Upper lobe of left lung (tissue), 4 donors: Measurements from ENCODE around the gene MINDY1.

Source experiments
- POLR2A ChIP-seq, 4 donors: fragments of 450-650 bp; IDR thresholded peaks; one replicate each; pipeline ENCODE4 v1.5.1; 2016 to 2017; ENCODE audit warnings: antibody characterized with exemption in 4 of 4, mild to moderate bottlenecking in 2 of 4
- POLR2AphosphoS5 ChIP-seq, 2 donors: sonication (generic); formaldehyde crosslinking; IDR thresholded peaks; one replicate each; pipeline ENCODE4 v1.5.1; 2017; ENCODE audit warnings: antibody characterized with exemption in 2 of 2
- TF ChIP-seq, protein P1 (sequence below), 6 experiments: fragments of 450-650 bp in 4 of 6; fragments of 200-600 bp in 2 of 6; sonication (generic) in 2 of 6; IDR thresholded peaks; one replicate each; pipeline ENCODE4 v1.5.1; 2016 to 2019; ENCODE audit warnings: antibody characterized with exemption in 6 of 6

DNA sequence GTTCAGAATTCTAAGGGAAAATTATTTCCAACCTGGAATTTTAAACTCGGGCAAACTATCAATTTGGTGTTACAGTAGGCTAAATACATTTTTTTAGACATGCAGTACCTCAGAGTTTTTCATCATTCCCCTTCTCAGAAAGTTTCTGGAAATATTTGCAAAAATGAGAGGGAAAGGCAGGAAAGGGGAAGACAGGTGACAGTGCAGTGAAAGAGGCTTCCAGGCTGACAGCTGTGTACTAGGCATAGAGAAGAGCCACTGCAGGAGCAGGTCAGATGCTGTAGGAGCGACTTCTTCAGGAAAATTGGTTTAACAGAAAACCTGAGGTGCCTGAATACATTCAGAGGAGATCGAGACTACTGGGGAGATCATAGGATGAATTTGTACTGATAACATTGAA lies 52.0 kb downstream of the MINDY1 start:
- TF ChIP-seq POLR2A (IDR thresholded peaks at IDR 0.05) (no peak), POLR2AphosphoS5 (IDR thresholded peaks at IDR 0.05) (no peak)
- TF ChIP-seq, protein P1, sequence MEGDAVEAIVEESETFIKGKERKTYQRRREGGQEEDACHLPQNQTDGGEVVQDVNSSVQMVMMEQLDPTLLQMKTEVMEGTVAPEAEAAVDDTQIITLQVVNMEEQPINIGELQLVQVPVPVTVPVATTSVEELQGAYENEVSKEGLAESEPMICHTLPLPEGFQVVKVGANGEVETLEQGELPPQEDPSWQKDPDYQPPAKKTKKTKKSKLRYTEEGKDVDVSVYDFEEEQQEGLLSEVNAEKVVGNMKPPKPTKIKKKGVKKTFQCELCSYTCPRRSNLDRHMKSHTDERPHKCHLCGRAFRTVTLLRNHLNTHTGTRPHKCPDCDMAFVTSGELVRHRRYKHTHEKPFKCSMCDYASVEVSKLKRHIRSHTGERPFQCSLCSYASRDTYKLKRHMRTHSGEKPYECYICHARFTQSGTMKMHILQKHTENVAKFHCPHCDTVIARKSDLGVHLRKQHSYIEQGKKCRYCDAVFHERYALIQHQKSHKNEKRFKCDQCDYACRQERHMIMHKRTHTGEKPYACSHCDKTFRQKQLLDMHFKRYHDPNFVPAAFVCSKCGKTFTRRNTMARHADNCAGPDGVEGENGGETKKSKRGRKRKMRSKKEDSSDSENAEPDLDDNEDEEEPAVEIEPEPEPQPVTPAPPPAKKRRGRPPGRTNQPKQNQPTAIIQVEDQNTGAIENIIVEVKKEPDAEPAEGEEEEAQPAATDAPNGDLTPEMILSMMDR (IDR thresholded peaks at IDR 0.05), result no peak
